Sigmoid colon (tissue), 7 donors: ENCODE measurements around the gene VSIG8. TPM values are rescaled to one million over a fixed set of nuclear protein-coding genes. Genes with fewer than 3 reads are reported as not detected.
"Not testable (repeated sequence)": the region's sequence is repeated elsewhere in the genome, so short reads cannot be mapped to it uniquely, and the experiment has no call there.

Experiments
- DNase-seq: peaks from one replicate; pipeline ENCODE4 v3.0.0-alpha.2; 2019
- H3K27ac ChIP-seq, 4 donors: fragments of 200-600 bp; sonication (generic); one replicate each; pipeline ENCODE4 v1.5.1; 2016 to 2019; ENCODE audit warnings: mild to moderate bottlenecking in 1 of 4
- H3K27me3 ChIP-seq, 3 donors: fragments of 200-600 bp; sonication (generic); one replicate each; pipeline ENCODE4 v1.5.1; 2019; ENCODE audit warnings: mild to moderate bottlenecking in 1 of 3
- H3K36me3 ChIP-seq, 4 donors: fragments of 200-600 bp; sonication (generic); one replicate each; pipeline ENCODE4 v1.5.1; 2016 to 2019
- H3K4me1 ChIP-seq, 4 donors: fragments of 200-600 bp; sonication (generic); one replicate each; pipeline ENCODE4 v1.5.1; 2017 to 2019
- H3K4me3 ChIP-seq, 4 donors: fragments of 200-600 bp; sonication (generic); one replicate each; pipeline ENCODE4 v1.5.1; 2017 to 2019; ENCODE audit warnings: mild to moderate bottlenecking in 2 of 4, moderate library complexity in 1 of 4
- H3K9me3 ChIP-seq, 4 donors: fragments of 200-600 bp in 3 of 4; sonication (generic) in 3 of 4; one replicate each; pipeline versions ENCODE4 v1.5.1 to v1.6.1; 2013 to 2019
- EP300 ChIP-seq, 4 donors: sonication (generic); formaldehyde crosslinking; IDR thresholded peaks; one replicate each; pipeline ENCODE4 v1.6.1; 2017; ENCODE audit warnings: antibody characterized with exemption in 4 of 4
- POLR2A ChIP-seq, 2 donors: fragments of 450-650 bp; IDR thresholded peaks; one replicate each; pipeline ENCODE4 v1.6.1; 2016; ENCODE audit warnings: antibody characterized with exemption in 2 of 2, mild to moderate bottlenecking in 2 of 2, moderate library complexity in 2 of 2
- POLR2AphosphoS5 ChIP-seq, 4 donors: sonication (generic); formaldehyde crosslinking; IDR thresholded peaks; one replicate each; pipeline ENCODE4 v1.6.1; 2017; ENCODE audit warnings: antibody characterized with exemption in 4 of 4
- WGBS, 2 donors: extraction: QIAGEN DNeasy Blood & Tissue Kit; methylation state at CpG; one replicate each; pipeline ENCODE4 v1.1.7; 2013; 5-methylcytosine and 5-hydroxymethylcytosine counted together
- intact Hi-C: fragments of 100-400 bp; cut with DNase I; formaldehyde crosslinking; loops from one replicate; pipeline ENCODE4 v1.15.1; 2023
- polyA plus RNA-seq, 3 donors: library from polyadenylated mRNA; stranded (reverse); fragments of 200-250 nt; gene quantifications; one replicate each; pipeline ENCODE4 v1.2.3, GENCODE V29; 2013
- total RNA-seq, 4 donors: library from RNA; depleted of rRNA; stranded (reverse); fragments of >200 nt; gene quantifications; one replicate each; pipeline ENCODE4 v1.1.0, GENCODE V29; 2016
- TF ChIP-seq, protein P1 (sequence below), 4 experiments: fragments of 450-650 bp in 3 of 4; fragments of 200-600 bp in 1 of 4; IDR thresholded peaks; one replicate each; pipeline ENCODE4 v1.5.1; 2016 to 2019; ENCODE audit warnings: antibody characterized with exemption in 4 of 4, mild to moderate bottlenecking in 3 of 4, moderate library complexity in 2 of 4
- donor health status: healthy with polysubstance abuse.
- donor health status: Bipolar disorder and iron deficiency.
- donor health status: healthy.

The VSIG8 gene, protein sequence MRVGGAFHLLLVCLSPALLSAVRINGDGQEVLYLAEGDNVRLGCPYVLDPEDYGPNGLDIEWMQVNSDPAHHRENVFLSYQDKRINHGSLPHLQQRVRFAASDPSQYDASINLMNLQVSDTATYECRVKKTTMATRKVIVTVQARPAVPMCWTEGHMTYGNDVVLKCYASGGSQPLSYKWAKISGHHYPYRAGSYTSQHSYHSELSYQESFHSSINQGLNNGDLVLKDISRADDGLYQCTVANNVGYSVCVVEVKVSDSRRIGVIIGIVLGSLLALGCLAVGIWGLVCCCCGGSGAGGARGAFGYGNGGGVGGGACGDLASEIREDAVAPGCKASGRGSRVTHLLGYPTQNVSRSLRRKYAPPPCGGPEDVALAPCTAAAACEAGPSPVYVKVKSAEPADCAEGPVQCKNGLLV
- total RNA-seq (not detected), polyA plus RNA-seq (under 1 TPM in 1 of 3 donors, not detected in 2; 0.10 TPM)

DNA sequence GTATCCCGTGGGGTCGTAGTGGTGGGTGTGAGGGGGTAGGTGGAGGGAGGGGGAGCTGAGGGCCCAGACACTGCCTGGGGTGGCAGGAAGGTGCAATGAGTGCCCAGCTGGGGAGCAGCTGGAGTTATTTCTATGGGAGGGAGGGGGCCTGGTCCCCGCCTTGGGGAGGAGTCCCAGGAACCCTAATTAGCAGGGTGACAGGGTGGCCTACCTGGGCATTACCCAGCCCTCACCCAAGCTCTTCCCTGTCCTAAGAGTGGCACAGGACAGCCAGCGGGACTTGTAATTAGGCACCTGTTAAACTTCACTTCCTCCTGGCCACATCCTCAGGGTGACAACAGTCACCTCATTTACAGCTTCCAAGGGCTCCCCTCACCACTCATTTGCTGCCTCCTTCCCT, at the start of gene VSIG8:
TSS of gene VSIG8 (minus strand) at position 101 of the 400 bp plus-strand sequence. CDS start 136 bp downstream, outside the sequence.
- TF ChIP-seq POLR2A (IDR thresholded peaks at IDR 0.05) (no peak), EP300 (IDR thresholded peaks at IDR 0.05) (no peak), POLR2AphosphoS5 (IDR thresholded peaks at IDR 0.05) (no peak)
- TF ChIP-seq, protein P1, sequence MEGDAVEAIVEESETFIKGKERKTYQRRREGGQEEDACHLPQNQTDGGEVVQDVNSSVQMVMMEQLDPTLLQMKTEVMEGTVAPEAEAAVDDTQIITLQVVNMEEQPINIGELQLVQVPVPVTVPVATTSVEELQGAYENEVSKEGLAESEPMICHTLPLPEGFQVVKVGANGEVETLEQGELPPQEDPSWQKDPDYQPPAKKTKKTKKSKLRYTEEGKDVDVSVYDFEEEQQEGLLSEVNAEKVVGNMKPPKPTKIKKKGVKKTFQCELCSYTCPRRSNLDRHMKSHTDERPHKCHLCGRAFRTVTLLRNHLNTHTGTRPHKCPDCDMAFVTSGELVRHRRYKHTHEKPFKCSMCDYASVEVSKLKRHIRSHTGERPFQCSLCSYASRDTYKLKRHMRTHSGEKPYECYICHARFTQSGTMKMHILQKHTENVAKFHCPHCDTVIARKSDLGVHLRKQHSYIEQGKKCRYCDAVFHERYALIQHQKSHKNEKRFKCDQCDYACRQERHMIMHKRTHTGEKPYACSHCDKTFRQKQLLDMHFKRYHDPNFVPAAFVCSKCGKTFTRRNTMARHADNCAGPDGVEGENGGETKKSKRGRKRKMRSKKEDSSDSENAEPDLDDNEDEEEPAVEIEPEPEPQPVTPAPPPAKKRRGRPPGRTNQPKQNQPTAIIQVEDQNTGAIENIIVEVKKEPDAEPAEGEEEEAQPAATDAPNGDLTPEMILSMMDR (IDR thresholded peaks at IDR 0.05): no peak
- no peak for DNase-seq
- Histone ChIP-seq H3K27me3 (no peaks in the 10 kb centered on the region), H3K4me1 (peaks cover 0 to 5% (median 2%) of the 10 kb centered on the region in 4 donors), H3K36me3 (no peaks in the 10 kb centered on the region), H3K27ac (no peak within 1 kb of the TSS), H3K9me3 (no peaks in the 10 kb centered on the region), H3K4me3 (no peak within 1 kb of the TSS)
- 60 to 83% methylated on average over 4 of the region's 4 CpGs for WGBS, 2 donors
- intact Hi-C loops: no loop called here

DNA sequence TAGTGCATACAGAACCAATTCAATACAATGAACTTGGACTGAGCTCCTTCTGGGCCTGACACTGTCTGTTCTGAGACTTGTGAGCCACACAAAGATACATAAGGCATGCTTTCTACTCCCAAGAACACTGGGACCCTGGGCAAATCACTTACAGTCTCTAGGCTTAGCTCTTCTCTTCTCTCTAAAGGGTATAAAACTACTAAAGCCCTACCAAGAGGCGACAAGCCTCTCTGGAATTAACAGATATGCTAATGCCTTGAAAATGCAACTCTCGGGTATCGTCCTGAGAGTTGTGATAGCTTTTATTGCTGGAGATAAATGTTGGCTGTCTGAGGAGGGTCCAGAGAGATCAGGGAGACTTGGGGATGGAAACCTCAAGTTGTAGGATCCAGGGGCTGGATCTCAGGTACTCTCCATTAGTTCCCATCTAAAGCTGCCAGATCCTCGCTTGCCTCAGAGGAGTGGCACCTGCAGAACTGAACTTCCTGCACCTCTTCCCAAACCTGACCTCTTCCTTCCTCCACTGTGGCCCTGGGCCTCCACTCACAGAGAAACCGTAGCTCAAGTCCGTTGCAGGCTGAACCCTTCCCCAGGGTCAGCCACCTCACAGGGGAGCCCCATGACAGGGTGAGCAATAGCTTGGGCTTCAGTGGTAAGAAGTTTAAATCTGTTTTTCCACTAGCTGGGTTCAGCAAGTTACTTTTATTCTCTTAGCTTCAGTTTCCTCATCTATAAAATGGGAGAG, 49.0 kb upstream of the VSIG8 start:
- intact Hi-C loops: no loop called here
- Histone ChIP-seq H3K9me3 (no peaks in the 10 kb centered on the region), H3K27me3 (no peaks in the 10 kb centered on the region), H3K4me1 (peaks cover 0 to 10% (median 7%) of the 10 kb centered on the region in 4 donors), H3K27ac (peak overlapping the region in 3 of 4 donors; percentile 19 to 47 (median 25)), H3K36me3 (no peaks in the 10 kb centered on the region), H3K4me3 (no peak overlapping the region)
- DNase-seq: no peak
- 69 to 81% methylated on average over 6 of the region's 6 CpGs for WGBS, 2 donors
- no peak for TF ChIP-seq POLR2A (IDR thresholded peaks at IDR 0.05)
- TF ChIP-seq, protein P1 (IDR thresholded peaks at IDR 0.05): no peak
- no peak for TF ChIP-seq EP300 (IDR thresholded peaks at IDR 0.05)
- no peak for TF ChIP-seq POLR2AphosphoS5 (IDR thresholded peaks at IDR 0.05)

DNA sequence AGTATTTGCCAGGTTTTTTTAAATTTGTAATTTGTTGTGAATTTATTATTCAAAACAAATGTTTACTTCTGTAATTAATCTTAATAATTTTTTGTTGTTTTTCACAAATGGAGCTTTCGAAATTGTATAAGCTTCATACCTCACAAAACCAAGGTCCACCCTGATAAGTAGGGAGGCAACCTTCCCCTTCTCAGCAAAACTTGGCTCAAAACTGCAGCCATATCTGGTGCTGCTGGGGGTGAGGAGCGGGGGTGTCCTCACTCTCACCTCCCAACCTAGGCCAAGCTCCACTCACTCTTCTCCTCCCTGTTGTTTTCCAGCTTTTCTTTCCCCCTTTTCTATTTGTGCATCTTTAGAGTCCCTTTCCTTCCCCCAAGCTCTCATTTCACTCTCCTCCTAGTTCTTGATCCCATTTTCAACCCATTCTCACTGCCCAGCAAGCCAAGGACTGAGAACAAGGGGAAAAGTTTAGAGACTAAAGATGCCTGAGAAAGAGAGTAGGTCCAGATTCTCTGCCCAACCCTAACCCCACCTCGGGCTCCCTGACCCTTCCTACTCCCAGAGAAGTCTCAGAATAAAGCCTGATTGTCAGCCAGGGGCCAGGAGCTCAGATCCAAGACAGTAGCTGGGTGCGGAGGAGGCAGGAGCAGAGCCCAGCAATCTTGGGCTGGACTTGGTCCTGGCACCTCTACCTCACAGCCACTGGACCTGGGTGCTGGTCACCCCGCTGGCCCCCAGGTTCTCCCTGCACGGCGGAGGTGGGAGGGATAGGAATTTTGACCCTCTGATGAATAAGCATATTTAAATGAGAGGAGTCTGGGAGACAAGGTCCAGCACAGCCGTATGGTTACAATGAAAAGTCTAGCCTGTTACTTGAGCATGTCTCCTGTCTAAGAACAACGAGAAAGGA, 45.8 kb upstream of the VSIG8 start:
- intact Hi-C loops: no loop called here
- peak; percentile 51 for DNase-seq
- no peak overlapping the region for H3K4me3 ChIP-seq

DNA sequence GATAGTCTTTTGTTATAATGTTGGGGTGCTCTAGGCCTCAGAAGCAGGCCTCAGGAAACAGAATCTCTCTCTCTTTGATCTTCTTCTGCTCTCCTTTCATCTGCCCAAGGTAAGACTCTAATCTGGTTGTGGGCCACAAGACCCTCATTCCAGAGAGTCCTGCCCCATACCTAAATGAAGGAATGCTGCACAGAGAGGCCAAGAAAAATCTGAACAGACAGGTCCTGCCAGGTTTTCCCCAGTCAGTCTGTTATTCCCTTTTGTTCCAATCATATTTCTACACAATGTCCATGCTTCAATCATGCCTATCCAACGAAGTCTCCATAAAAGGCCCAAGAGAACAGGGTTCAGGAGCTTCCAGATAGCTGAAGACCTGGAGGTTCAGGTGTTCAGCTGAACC, 44.5 kb upstream of the VSIG8 start:
- Histone ChIP-seq H3K4me1 (no peaks in the 10 kb centered on the region), H3K9me3 (no peaks in the 10 kb centered on the region), H3K27me3 (no peaks in the 10 kb centered on the region), H3K36me3 (no peaks in the 10 kb centered on the region), H3K4me3 (no peak overlapping the region), H3K27ac (no peak overlapping the region)
- WGBS, 2 donors: 21 to 67% methylated on average over 1 of the region's 1 CpG
- no peak for DNase-seq
- intact Hi-C loops: no loop called here
- no peak for TF ChIP-seq POLR2A (IDR thresholded peaks at IDR 0.05)
- TF ChIP-seq POLR2AphosphoS5 (IDR thresholded peaks at IDR 0.05): no peak
- TF ChIP-seq EP300 (IDR thresholded peaks at IDR 0.05): no peak
- TF ChIP-seq, protein P1 (IDR thresholded peaks at IDR 0.05): no peak

More for the DNA sequence above, 45.8 kb upstream of the VSIG8 start:
- Histone ChIP-seq H3K36me3 (no peaks in the 10 kb centered on the region), H3K27me3 (no peaks in the 10 kb centered on the region), H3K9me3 (no peaks in the 10 kb centered on the region), H3K27ac (no peak overlapping the region), H3K4me1 (peaks cover 0 to 3% (median 0%) of the 10 kb centered on the region in 4 donors)
- WGBS, 2 donors: 86 to 90% methylated on average over 9 of the region's 9 CpGs
- TF ChIP-seq EP300 (IDR thresholded peaks at IDR 0.05) (no peak), POLR2AphosphoS5 (IDR thresholded peaks at IDR 0.05) (no peak), POLR2A (IDR thresholded peaks at IDR 0.05) (no peak)

DNA sequence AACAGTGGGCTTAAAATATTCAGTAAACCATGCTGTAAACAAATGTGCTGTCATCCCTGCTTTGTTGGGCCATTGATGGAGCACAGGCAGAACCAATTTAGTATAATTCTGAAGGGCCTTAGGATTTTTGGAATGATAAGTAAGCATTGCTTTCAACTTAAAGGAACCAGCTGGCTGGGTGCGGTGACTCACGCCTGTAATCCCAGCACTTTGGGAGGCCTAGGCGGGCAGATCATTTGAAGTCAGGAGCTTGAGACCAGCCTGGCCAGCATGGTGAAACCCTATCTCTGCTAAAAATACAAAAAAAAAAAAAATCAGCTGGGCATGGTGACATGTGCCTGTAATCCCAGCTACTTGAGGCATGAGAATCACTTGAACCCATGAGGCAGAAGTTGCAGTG, 41.6 kb upstream of the VSIG8 start:
- H3K36me3 ChIP-seq, intact Hi-C loops, H3K4me3 ChIP-seq, H3K9me3 ChIP-seq, H3K27me3 ChIP-seq, H3K27ac ChIP-seq: not testable (repeated sequence)
- 75 to 79% methylated on average over 3 of the region's 3 CpGs for WGBS, 2 donors
- peaks cover 0 to 11% (median 9%) of the 10 kb centered on the region in 4 donors for H3K4me1 ChIP-seq
- peak; percentile 40 for DNase-seq
